ENCODE results near the gene MDM1.

GRCh38 chr12:68247785-68248184 lies 84.4 kb downstream of the MDM1 start:
- no peak for TF ChIP-seq POLR2A (IDR thresholded peaks at IDR 0.05; ENCODE audit: low read length)
- no peak for TF ChIP-seq GATA1 (IDR thresholded peaks at IDR 0.05; ENCODE audit: low read depth, low read length)
